ENCODE results near the gene RHOF.

RHOF gene

GRCh38 chr12:121815263-121815662 lies 21.8 kb upstream of the RHOF start:
- no peaks in the 10 kb centered on the region for H3K9me3 ChIP-seq (ENCODE audit: control insufficient read depth, low read length)
- H3K27me3 ChIP-seq (ENCODE audit: control insufficient read depth, insufficient read depth, low read length), result no peaks in the 10 kb centered on the region
- H3K36me3 ChIP-seq (ENCODE audit: control insufficient read depth, insufficient read depth, low read length), result peaks cover 11% of the 10 kb centered on the region
- H3K4me1 ChIP-seq (ENCODE audit: control insufficient read depth, insufficient read depth, low read length), result peaks cover 30% of the 10 kb centered on the region
- no peak overlapping the region for H3K4me3 ChIP-seq (ENCODE audit: low read length)
- H3K9ac ChIP-seq (ENCODE audit: low read length), result no peak overlapping the region

DNA sequence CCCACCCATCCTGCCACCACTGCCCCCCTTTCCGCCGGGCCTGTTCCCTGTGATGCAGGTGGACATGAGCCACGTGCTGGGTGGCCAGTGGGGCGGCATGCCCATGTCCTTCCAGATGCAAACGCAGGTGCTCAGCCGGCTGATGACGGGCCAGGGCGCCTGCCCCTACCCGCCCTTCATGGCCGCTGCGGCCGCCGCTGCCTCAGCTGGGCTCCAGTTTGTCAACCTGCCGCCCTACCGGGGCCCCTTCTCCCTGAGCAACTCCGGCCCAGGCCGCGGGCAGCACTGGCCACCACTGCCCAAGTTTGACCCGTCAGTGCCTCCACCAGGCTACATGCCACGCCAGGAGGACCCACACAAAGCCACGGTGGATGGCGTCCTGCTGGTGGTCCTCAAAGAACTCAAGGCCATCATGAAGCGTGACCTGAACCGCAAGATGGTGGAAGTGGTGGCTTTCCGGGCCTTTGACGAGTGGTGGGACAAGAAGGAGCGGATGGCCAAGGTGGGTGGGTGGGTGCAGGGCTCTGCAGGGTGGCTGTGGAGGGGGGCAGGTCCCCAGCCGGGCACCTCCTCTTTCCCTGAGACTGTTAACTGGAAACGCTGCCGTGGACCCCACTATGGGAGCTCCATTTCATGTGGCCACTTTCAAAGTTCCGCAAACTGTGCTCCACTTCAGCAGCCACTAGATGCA lies 21.1 kb upstream of the RHOF start:
- no peak overlapping the region for H3K4me3 ChIP-seq (ENCODE audit: low read length)
- no peaks in the 10 kb centered on the region for H3K9me3 ChIP-seq (ENCODE audit: control insufficient read depth, low read length)
- peaks cover 30% of the 10 kb centered on the region for H3K4me1 ChIP-seq (ENCODE audit: control insufficient read depth, insufficient read depth, low read length)
- H3K9ac ChIP-seq (ENCODE audit: low read length), result no peak overlapping the region
- H3K36me3 ChIP-seq (ENCODE audit: control insufficient read depth, insufficient read depth, low read length), result peaks cover 11% of the 10 kb centered on the region
- no peaks in the 10 kb centered on the region for H3K27me3 ChIP-seq (ENCODE audit: control insufficient read depth, insufficient read depth, low read length)

DNA sequence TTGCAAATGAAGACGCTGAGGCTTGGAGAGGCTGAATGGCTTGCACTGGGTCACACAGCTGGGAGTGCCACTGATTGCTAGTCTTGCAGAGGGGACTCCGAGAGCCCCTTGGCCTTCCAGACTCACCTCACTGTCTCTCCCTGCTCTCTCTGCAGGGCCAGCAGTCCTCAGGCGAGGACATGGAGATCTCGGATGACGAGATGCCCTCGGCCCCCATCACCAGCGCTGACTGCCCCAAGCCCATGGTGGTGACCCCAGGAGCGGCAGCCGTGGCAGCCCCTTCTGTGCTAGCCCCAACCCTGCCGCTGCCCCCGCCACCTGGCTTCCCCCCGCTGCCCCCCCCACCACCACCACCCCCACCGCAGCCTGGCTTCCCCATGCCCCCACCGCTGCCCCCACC lies 20.5 kb upstream of the RHOF start:
- no peak overlapping the region for H3K9ac ChIP-seq (ENCODE audit: low read length)
- no peaks in the 10 kb centered on the region for H3K27me3 ChIP-seq (ENCODE audit: control insufficient read depth, insufficient read depth, low read length)
- peaks cover 15% of the 10 kb centered on the region for H3K36me3 ChIP-seq (ENCODE audit: control insufficient read depth, insufficient read depth, low read length)
- peaks cover 30% of the 10 kb centered on the region for H3K4me1 ChIP-seq (ENCODE audit: control insufficient read depth, insufficient read depth, low read length)
- H3K9me3 ChIP-seq (ENCODE audit: control insufficient read depth, low read length), result no peaks in the 10 kb centered on the region
- no peak overlapping the region for H3K4me3 ChIP-seq (ENCODE audit: low read length)

GRCh38 chr12:121812921-121813896 lies 19.7 kb upstream of the RHOF start:
- Histone ChIP-seq H3K36me3 (ENCODE audit: control insufficient read depth, insufficient read depth, low read length) (peaks cover 15% of the 10 kb centered on the region), H3K27me3 (ENCODE audit: control insufficient read depth, insufficient read depth, low read length) (no peaks in the 10 kb centered on the region), H3K9me3 (ENCODE audit: control insufficient read depth, low read length) (no peaks in the 10 kb centered on the region), H3K9ac (ENCODE audit: low read length) (peak overlapping the region; percentile 75), H3K4me1 (ENCODE audit: control insufficient read depth, insufficient read depth, low read length) (peaks cover 30% of the 10 kb centered on the region), H3K4me3 (ENCODE audit: low read length) (peak overlapping the region; percentile 80)

GRCh38 chr12:121812320-121812871 lies 18.9 kb upstream of the RHOF start:
- H3K4me3 ChIP-seq (ENCODE audit: low read length), result peak overlapping the region; percentile 80
- H3K4me1 ChIP-seq (ENCODE audit: control insufficient read depth, insufficient read depth, low read length), result peaks cover 30% of the 10 kb centered on the region
- H3K36me3 ChIP-seq (ENCODE audit: control insufficient read depth, insufficient read depth, low read length), result peaks cover 8% of the 10 kb centered on the region
- H3K27me3 ChIP-seq (ENCODE audit: control insufficient read depth, insufficient read depth, low read length), result no peaks in the 10 kb centered on the region
- peak overlapping the region; percentile 75 for H3K9ac ChIP-seq (ENCODE audit: low read length)
- H3K9me3 ChIP-seq (ENCODE audit: control insufficient read depth, low read length), result no peaks in the 10 kb centered on the region

DNA sequence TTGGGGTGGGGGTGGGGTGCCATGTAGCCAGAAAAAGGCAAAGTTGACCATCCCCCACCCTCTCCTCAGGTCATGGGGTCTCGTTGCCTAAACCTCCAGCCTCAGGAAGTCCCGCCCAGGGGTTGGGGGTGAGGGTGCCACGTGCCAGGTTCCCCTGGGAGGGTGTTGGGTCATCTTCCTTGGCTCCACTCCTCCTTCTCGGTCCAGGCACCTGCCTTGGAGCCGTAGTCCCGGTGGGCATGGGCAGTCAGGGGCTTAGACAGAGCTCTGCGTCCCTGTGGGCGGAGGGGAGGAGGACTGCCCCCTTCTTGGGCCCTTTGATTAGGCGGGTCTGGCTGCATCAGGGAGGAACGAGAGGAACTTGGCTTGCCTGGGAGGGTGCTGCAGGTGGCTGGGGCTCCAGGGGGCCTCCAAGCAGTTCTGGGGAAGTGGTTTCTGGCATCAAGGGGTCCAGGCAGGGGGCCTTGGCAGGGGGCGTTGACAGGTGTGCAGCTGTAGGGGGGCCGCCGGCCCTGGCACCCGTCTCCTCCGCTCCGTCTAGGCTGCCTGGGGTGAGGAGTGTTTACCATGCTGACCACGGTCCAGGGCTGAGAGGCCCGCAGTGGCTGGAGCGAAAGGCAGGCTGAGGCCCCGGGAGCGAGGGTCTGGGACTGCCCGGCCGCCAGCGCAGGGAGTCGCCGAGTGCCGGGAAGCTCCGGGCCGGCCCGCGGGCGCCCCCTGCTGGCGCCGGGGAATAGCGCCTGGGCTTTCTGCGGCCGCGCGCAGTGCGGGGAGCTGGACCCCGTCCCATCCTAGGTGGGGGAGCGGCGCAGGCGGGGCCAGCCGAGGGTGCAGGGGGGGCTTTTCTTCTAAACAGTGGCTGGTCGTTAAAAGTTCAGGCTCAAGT lies 18.2 kb upstream of the RHOF start:
- H3K4me3 ChIP-seq (ENCODE audit: low read length), result peak overlapping the region; percentile 80
- peaks cover 4% of the 10 kb centered on the region for H3K36me3 ChIP-seq (ENCODE audit: control insufficient read depth, insufficient read depth, low read length)

GRCh38 chr12:121810833-121811433 lies 17.4 kb upstream of the RHOF start:
- peaks cover 4% of the 10 kb centered on the region for H3K36me3 ChIP-seq (ENCODE audit: control insufficient read depth, insufficient read depth, low read length)
- peak overlapping the region; percentile 80 for H3K4me3 ChIP-seq (ENCODE audit: low read length)
- no peaks in the 10 kb centered on the region for H3K27me3 ChIP-seq (ENCODE audit: control insufficient read depth, insufficient read depth, low read length)
- H3K4me1 ChIP-seq (ENCODE audit: control insufficient read depth, insufficient read depth, low read length), result peaks cover 45% of the 10 kb centered on the region
- H3K9ac ChIP-seq (ENCODE audit: low read length), result peak overlapping the region; percentile 75
- H3K9me3 ChIP-seq (ENCODE audit: control insufficient read depth, low read length), result no peaks in the 10 kb centered on the region

More for the DNA sequence above, 18.2 kb upstream of the RHOF start:
- Histone ChIP-seq H3K9me3 (ENCODE audit: control insufficient read depth, low read length) (no peaks in the 10 kb centered on the region), H3K27me3 (ENCODE audit: control insufficient read depth, insufficient read depth, low read length) (no peaks in the 10 kb centered on the region), H3K9ac (ENCODE audit: low read length) (peak overlapping the region; percentile 75), H3K4me1 (ENCODE audit: control insufficient read depth, insufficient read depth, low read length) (peaks cover 37% of the 10 kb centered on the region)

GRCh38 chr12:121810234-121810817 lies 16.8 kb upstream of the RHOF start:
- H3K9ac ChIP-seq (ENCODE audit: low read length), result no peak overlapping the region
- peaks cover 8% of the 10 kb centered on the region for H3K36me3 ChIP-seq (ENCODE audit: control insufficient read depth, insufficient read depth, low read length)
- H3K4me1 ChIP-seq (ENCODE audit: control insufficient read depth, insufficient read depth, low read length), result peaks cover 47% of the 10 kb centered on the region
- no peak overlapping the region for H3K4me3 ChIP-seq (ENCODE audit: low read length)
- H3K27me3 ChIP-seq (ENCODE audit: control insufficient read depth, insufficient read depth, low read length), result no peaks in the 10 kb centered on the region
- H3K9me3 ChIP-seq (ENCODE audit: control insufficient read depth, low read length), result no peaks in the 10 kb centered on the region

GRCh38 chr12:121809712-121810116 lies 16.2 kb upstream of the RHOF start:
- Histone ChIP-seq H3K4me3 (ENCODE audit: low read length) (no peak overlapping the region), H3K27me3 (ENCODE audit: control insufficient read depth, insufficient read depth, low read length) (no peaks in the 10 kb centered on the region), H3K9ac (ENCODE audit: low read length) (no peak overlapping the region), H3K9me3 (ENCODE audit: control insufficient read depth, low read length) (no peaks in the 10 kb centered on the region), H3K4me1 (ENCODE audit: control insufficient read depth, insufficient read depth, low read length) (peaks cover 47% of the 10 kb centered on the region), H3K36me3 (ENCODE audit: control insufficient read depth, insufficient read depth, low read length) (peaks cover 8% of the 10 kb centered on the region)

DNA sequence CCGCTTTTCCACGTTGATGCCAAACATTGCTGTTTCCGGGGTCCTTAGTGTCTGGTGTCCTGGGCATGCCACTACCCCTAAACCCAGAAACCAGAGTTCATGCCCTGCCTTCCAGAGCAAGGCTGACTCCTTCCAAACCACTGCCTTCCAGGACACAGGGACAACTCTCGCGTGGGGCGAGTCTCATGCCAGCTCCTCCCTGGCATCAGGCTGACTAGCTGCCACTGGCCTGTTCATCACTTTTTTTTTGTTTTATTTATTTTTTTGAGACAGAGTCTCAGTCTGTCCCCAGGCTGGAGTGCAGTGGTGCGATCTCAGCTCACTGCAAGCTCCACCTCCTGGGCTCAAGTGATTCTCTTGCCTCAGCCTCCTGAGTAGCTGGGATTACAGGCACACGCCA lies 15.1 kb upstream of the RHOF start:
- Histone ChIP-seq H3K36me3 (ENCODE audit: control insufficient read depth, insufficient read depth, low read length) (peaks cover 8% of the 10 kb centered on the region), H3K9me3 (ENCODE audit: control insufficient read depth, low read length) (no peaks in the 10 kb centered on the region), H3K4me1 (ENCODE audit: control insufficient read depth, insufficient read depth, low read length) (peaks cover 45% of the 10 kb centered on the region), H3K9ac (ENCODE audit: low read length) (no peak overlapping the region), H3K27me3 (ENCODE audit: control insufficient read depth, insufficient read depth, low read length) (no peaks in the 10 kb centered on the region), H3K4me3 (ENCODE audit: low read length) (no peak overlapping the region)
